Keratinocyte (primary cell): ENCODE data around the gene LRRC10B. TPM values are rescaled to one million over a fixed set of nuclear protein-coding genes. Genes with fewer than 3 reads are reported as not detected.

Experiments
- DNase-seq: peaks from one replicate; pipeline ENCODE4 v3.0.0-alpha.2; 2011; ENCODE audit warnings: low read depth, missing footprints, low spot score
- FAIRE-seq: peaks from 2 replicates; lab custom pipeline; 2011; peaks lifted over from hg19 to GRCh38; lab: Jason Lieb, UNC
- H2AFZ ChIP-seq: 2 replicates; pipeline ENCODE4 v1.6.0; 2012; ENCODE audit warnings: low read length, control low read depth, inconsistent platforms; ENCODE audit not compliant: control insufficient read depth
- H3K27ac ChIP-seq: 2 replicates; pipeline ENCODE4 v1.5.1; 2011; ENCODE audit warnings: low read length; ENCODE audit not compliant: control insufficient read depth, insufficient read depth
- H3K27me3 ChIP-seq: 3 replicates; pipeline ENCODE4 v1.6.0; 2011; ENCODE audit warnings: low read length; ENCODE audit not compliant: control insufficient read depth, insufficient read depth; ENCODE audit errors: extremely low read depth
- H3K36me3 ChIP-seq, 2 experiments: 2 replicates in 1 of 2; 3 replicates in 1 of 2; pipeline ENCODE4 v1.5.1; 2011; ENCODE audit warnings: low read length in 2 of 2, mild to moderate bottlenecking in 1 of 2; ENCODE audit not compliant: control insufficient read depth in 2 of 2, insufficient read depth in 2 of 2; ENCODE audit errors: extremely low read depth in 1 of 2
- H3K4me1 ChIP-seq: 3 replicates; pipeline ENCODE4 v1.5.1; 2011; ENCODE audit warnings: low read length; ENCODE audit not compliant: control insufficient read depth, insufficient read depth; ENCODE audit errors: extremely low read depth
- H3K4me2 ChIP-seq: 3 replicates; pipeline ENCODE4 v1.6.0; 2011; ENCODE audit warnings: low read depth, low read length; ENCODE audit not compliant: control insufficient read depth, insufficient read depth; ENCODE audit errors: extremely low read depth
- H3K4me3 ChIP-seq, 3 experiments: fragments of 200-600 bp in 1 of 3; sonication (generic) in 1 of 3; 2 replicates in 2 of 3; 3 replicates in 1 of 3; pipeline ENCODE4 v1.5.1; 2011 to 2016; ENCODE audit warnings: low read length in 3 of 3, mild to moderate bottlenecking in 3 of 3, control low read depth in 2 of 3, inconsistent platforms in 1 of 3, low read depth in 1 of 3, mixed read lengths in 1 of 3, mixed run types in 1 of 3, moderate library complexity in 1 of 3; ENCODE audit not compliant: control insufficient read depth in 2 of 3, insufficient read depth in 2 of 3; ENCODE audit errors: extremely low read depth in 1 of 3
- H3K79me2 ChIP-seq: 2 replicates; pipeline ENCODE4 v1.6.0; 2012; ENCODE audit warnings: low read length; ENCODE audit not compliant: control insufficient read depth, insufficient read depth
- H3K9ac ChIP-seq: 3 replicates; pipeline ENCODE4 v1.6.0; 2011; ENCODE audit warnings: low read length; ENCODE audit not compliant: control insufficient read depth, insufficient read depth; ENCODE audit errors: extremely low read depth
- H3K9me1 ChIP-seq: 3 replicates; pipeline ENCODE4 v1.6.0; 2011; ENCODE audit warnings: low read length; ENCODE audit not compliant: control insufficient read depth, insufficient read depth; ENCODE audit errors: extremely low read depth
- H3K9me3 ChIP-seq: 2 replicates; pipeline ENCODE4 v1.5.1; 2012; ENCODE audit warnings: low read depth, low read length; ENCODE audit not compliant: control insufficient read depth
- H4K20me1 ChIP-seq: 3 replicates; pipeline ENCODE4 v1.6.0; 2011; ENCODE audit warnings: low read length; ENCODE audit not compliant: control insufficient read depth, insufficient read depth; ENCODE audit errors: extremely low read depth
- CTCF ChIP-seq, 3 experiments: IDR thresholded peaks in 1 of 3; conservative IDR thresholded peaks in 1 of 3; optimal IDR thresholded peaks in 1 of 3; 2 replicates in 2 of 3; 3 replicates in 1 of 3; pipeline versions ENCODE3 to v1.5.1; 2011; ENCODE audit warnings: low read length in 3 of 3, mild to moderate bottlenecking in 3 of 3, moderate library complexity in 2 of 3, control low read depth in 1 of 3, inconsistent platforms in 1 of 3; ENCODE audit not compliant: insufficient read depth in 2 of 3; ENCODE audit errors: extremely low read depth in 1 of 3
- EZH2 ChIP-seq: IDR thresholded peaks from one replicate; pipeline ENCODE4 v1.6.1; 2012; ENCODE audit warnings: inconsistent platforms, mild to moderate bottlenecking, low read length, moderate library complexity
- dilution Hi-C: fragments of 300-500 bp; cut with MboI; formaldehyde crosslinking; loops from one replicate; pipeline ENCODE4 v1.7.0; 2020; ENCODE audit warnings: low sequenced_read_pairs; ENCODE audit not compliant: extremely low pct_ligation_motif_present
- polyA plus RNA-seq, 5 experiments: library from polyadenylated mRNA; depleted of rRNA in 3 of 5; stranded (reverse) in 3 of 5; stranded (forward) in 1 of 5; unstranded in 1 of 5; fragments of >200 nt; gene quantifications; 1 replicate in 1 of 5; 2 replicates in 3 of 5; 3 replicates in 1 of 5; pipeline versions ENCODE4 v1.2.1 to v1.2.3, GENCODE V29; 2011 to 2012; ENCODE audit warnings: missing spikeins in 2 of 5, low read depth in 1 of 5, low replicate concordance in 1 of 5

Gene LRRC10B
- polyA plus RNA-seq, 1 donor (not counting 4 experiments of a cell fraction or from before 2014, with no cell fraction given) = not detected

GRCh38 chr11:61512435-61512834, 3.9 kb downstream of the LRRC10B start:
- Histone ChIP-seq H4K20me1 (no peaks in the 10 kb centered on the region), H3K27me3 (peaks cover 33% of the 10 kb centered on the region), H3K9ac (no peak overlapping the region), H3K27ac (no peak overlapping the region), H3K4me3 (no peak overlapping the region), H3K4me2 (no peak overlapping the region), H3K79me2 (no peaks in the 10 kb centered on the region), H3K4me1 (no peaks in the 10 kb centered on the region), H3K9me3 (no peaks in the 10 kb centered on the region), H3K9me1 (no peaks in the 10 kb centered on the region), H3K36me3 (no peaks in the 10 kb centered on the region), H2AFZ (no peak overlapping the region)
- TF ChIP-seq CTCF (optimal IDR thresholded peaks at IDR 0.05 in 1 of 3, IDR thresholded peaks at IDR 0.05 in 1 of 3, conservative IDR thresholded peaks at IDR 0.05 in 1 of 3; ENCODE audit: extremely low read depth in 1 of 3, insufficient read depth in 2 of 3, low read length in 3 of 3) (no peak), EZH2 (no peak)
- dilution Hi-C loops = no loop called here
- DNase-seq = no peak
- no peak for FAIRE-seq

GRCh38 chr11:61513143-61513765, 4.7 kb downstream of the LRRC10B start:
- Histone ChIP-seq H3K27me3 (peaks cover 25% of the 10 kb centered on the region), H3K36me3 (no peaks in the 10 kb centered on the region), H3K9ac (no peak overlapping the region), H3K79me2 (no peaks in the 10 kb centered on the region), H3K4me1 (no peaks in the 10 kb centered on the region), H3K9me1 (no peaks in the 10 kb centered on the region), H2AFZ (no peak overlapping the region), H4K20me1 (no peaks in the 10 kb centered on the region), H3K4me2 (no peak overlapping the region), H3K4me3 (no peak overlapping the region), H3K9me3 (no peaks in the 10 kb centered on the region), H3K27ac (no peak overlapping the region)
- no peak for TF ChIP-seq EZH2
- TF ChIP-seq CTCF (optimal IDR thresholded peaks at IDR 0.05 in 1 of 3, IDR thresholded peaks at IDR 0.05 in 1 of 3, conservative IDR thresholded peaks at IDR 0.05 in 1 of 3; ENCODE audit: extremely low read depth in 1 of 3, insufficient read depth in 2 of 3, low read length in 3 of 3) = no peak
- dilution Hi-C loops = no loop called here
- FAIRE-seq = no peak
- no peak for DNase-seq
